ENCODE results near the gene HMGN5. TPM values are rescaled to one million over a fixed set of nuclear protein-coding genes. Genes with fewer than 3 reads are reported as not detected.

The HMGN5 gene
- total and polyA plus RNA-seq, 4 donors: 7.1 to 46.5 (median 17.9) TPM

Other genes with a start within 250 kb of the HMGN5 start
- gene SH3BGRL, start 189 bp upstream of the HMGN5 start, total RNA-seq: 100 to 1,000 TPM; 199 to 207 TPM
- 100 to 1,000 TPM; 239 to 359 TPM for gene SH3BGRL, start 189 bp upstream of the HMGN5 start, polyA plus RNA-seq

All from aorta (tissue), 4 donors.